Hepatocyte (in vitro differentiated cells): ENCODE data around the gene MYO1E.

ENCODE experiments used
- CTCF ChIP-seq: fragments of 200-600 bp; sonication (generic); IDR thresholded peaks from 2 replicates; pipeline ENCODE4 v1.5.1; 2016; ENCODE audit warnings: antibody characterized with exemption, mild to moderate bottlenecking; ENCODE audit not compliant: poor library complexity
- EZH2 ChIP-seq: fragments of 200-600 bp; sonication (generic); IDR thresholded peaks from 2 replicates; pipeline ENCODE4 v1.6.1; 2016; ENCODE audit warnings: antibody characterized with exemption, mild to moderate bottlenecking, borderline replicate concordance

- TF ChIP-seq CTCF (no peak), EZH2 (no peak)
Observed at GRCh38 chr15:59245559-59245958, 127.1 kb downstream of the MYO1E start.
